Measurements from ENCODE around the gene XPR1.

- TF ChIP-seq CTCF (IDR thresholded peaks at IDR 0.05; ENCODE audit: low read depth, low read length) (no peak), EZH2phosphoT487 (IDR thresholded peaks at IDR 0.05; ENCODE audit: low read depth) (no peak)
These were observed 40.7 kb downstream of the XPR1 start for GRCh38 chr1:180672505-180672904.
